SH-SY5Y (cell line): ENCODE data around the gene MAP3K14.

Experiments used
- GATA2 ChIP-seq: IDR thresholded peaks from 2 replicates; pipeline ENCODE4 v1.6.1; 2011; ENCODE audit warnings: mild to moderate bottlenecking, low read depth, low read length
- GATA3 ChIP-seq: IDR thresholded peaks from 2 replicates; pipeline ENCODE4 v1.6.1; 2011; ENCODE audit warnings: low read depth, mild to moderate bottlenecking, low read length, moderate library complexity

The MAP3K14 gene

GRCh38 chr17:45273551-45273957, 43.3 kb downstream of the MAP3K14 start:
- no peak for TF ChIP-seq GATA2
- no peak for TF ChIP-seq GATA3

GRCh38 chr17:45271603-45272002, 45.2 kb downstream of the MAP3K14 start:
- TF ChIP-seq GATA2 (no peak), GATA3 (no peak)

DNA sequence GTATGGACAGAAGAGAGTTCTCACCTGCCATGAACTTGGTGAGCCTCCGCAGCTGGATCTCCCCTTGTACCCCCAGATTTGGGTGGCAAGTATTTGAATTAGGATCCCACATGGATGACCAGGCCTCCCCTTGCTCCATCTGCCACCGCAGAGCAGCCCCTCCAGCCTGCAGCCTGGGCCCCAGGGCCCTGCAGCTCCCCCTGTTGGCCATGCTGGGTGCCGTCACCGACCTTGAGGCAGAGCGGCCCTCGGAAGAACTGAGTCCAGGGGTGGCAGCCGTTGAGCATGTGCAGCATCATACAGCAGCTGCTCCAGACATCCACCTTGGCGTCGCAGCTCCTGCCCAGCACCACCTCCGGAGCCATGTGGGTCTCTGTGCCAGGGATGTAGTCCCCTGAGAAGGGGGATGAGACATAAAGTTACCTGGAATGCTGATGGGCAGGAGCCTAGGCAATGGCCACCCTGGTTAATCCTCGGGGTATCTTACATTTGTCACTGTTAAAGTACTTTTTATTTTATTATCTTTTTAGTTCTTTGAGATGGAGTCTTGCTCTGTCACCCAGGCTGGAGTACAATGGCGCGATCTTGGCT, 45.9 kb downstream of the MAP3K14 start:
- TF ChIP-seq GATA2 (no peak), GATA3 (no peak)

DNA sequence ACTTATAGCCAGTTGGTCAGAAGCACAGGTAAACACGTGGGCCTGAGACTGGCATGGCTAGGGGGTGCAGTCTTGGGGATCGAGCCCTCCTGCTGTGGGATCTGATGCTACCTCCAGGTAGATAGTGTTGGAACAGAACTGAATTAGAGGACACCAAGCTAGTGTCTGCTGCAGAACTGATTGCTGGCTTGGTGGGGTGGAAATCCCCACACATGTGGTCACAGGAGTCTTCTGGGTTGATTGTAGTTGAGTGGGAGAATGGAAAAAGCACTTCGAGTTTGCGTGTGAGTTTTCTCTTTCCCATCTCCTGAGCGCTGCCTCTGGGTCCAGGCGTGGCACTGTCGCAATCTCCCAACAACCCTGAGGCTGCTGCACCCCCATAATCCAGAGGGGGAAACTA, 46.9 kb downstream of the MAP3K14 start:
- TF ChIP-seq GATA2 = no peak

GRCh38 chr17:45267436-45268055, 49.3 kb downstream of the MAP3K14 start:
- TF ChIP-seq GATA3 = no peak
- no peak for TF ChIP-seq GATA2

DNA sequence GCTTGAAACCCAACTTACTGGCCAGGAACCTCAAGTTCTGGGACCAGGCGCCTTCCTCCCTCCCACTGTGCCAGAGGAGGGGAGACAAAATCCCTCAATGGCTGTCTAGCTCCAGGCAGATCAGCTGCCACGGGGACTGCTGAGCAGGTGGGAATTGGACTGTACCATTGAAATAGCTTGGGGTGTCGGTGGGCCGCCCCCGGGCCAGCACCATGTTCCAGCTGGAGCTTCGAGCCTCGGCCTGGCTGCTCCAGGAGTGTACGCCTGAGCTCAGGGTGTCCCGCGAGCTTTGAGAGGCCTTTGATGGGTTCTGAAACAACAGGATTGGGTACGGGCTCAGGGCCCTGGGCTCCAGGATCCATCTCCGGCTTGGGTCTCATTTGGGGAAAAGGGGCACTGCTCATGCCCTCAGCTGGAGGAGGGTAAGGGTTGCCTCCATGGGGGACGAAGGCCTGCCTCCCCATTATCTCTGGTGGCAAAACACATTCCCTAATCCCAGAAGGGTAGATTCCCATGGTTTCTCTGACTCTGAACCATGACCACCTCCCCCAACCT, 50.4 kb downstream of the MAP3K14 start:
- no peak for TF ChIP-seq GATA3
- TF ChIP-seq GATA2 = no peak

DNA sequence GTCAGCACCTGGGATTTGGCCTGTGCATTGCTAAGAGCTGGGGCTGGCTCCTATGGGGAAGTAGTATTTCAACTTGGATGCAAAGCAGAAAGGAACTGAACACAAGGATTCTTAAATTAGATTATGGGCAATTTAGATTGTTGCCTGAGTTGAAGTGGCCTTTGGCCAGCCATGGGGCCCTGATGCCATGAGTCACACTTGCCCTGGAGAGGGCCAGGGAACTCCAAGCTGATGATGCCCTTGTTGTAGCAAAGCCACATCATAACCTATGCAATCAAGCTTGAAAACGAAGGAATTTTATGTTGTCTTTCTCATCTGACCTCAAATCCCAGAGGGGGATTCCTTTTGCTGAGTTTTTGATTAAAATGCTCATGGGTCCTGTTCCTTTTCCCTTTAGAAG, 51.0 kb downstream of the MAP3K14 start:
- TF ChIP-seq GATA3 = no peak

DNA sequence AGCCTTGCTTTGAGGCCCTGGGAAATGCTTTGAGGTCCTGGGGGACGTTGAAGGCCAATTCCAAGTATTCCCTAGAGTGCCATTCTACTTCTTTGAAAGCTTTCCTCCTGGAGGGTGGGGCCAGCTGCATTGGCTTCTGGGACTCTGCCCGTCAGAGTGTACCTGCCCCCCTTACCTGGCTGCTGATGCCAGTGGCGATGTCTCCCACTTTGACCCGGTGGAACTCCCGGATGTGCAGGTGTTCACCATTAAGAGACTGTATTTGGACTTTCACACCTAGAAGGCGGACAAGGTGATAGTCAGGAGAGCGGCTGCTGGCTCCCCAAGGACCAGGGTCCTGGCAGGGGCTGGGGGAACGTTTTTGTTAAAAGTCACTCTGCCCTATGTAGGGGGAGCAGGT, 51.8 kb downstream of the MAP3K14 start:
- TF ChIP-seq GATA2 = no peak
- no peak for TF ChIP-seq GATA3

DNA sequence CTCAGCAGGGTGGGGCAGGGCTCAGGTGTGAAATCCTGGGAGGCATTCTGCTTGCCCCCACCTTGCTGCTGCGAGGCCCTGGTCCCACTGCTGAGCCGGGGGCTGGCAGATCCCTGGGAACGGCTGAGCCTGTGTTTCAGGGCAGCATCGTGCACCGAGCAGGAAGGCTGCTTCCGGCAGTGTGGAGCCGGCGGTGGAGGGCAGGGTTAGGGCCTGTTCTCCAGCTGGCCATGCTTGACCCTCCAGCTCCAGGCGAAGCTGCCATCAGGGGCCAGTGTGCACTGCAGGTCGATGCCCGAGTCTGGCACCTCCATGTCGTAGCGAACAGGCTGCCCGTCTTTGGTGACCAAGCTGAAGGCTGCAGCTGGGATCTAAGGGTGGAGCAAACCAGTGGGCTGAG, 52.4 kb downstream of the MAP3K14 start:
- TF ChIP-seq GATA3 = no peak
- TF ChIP-seq GATA2 = no peak

DNA sequence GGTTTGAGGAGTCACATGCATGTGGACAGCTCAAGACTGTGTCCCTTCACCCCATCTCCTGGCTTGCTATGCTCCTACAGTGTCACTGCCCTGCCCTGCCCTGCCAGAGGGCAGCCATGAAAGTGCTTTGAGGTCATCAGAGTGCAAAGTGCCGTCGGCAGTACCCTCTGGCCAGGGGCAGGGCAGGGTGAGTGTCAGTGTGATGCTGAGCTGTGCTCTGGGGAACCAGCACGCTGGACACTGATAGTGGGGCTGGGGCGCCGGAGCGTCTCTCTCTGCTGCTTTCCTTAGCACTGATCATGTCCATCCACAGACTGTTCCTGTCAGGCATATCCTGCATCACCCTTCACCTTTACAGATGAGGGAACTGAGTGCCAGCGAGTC, 53.4 kb downstream of the MAP3K14 start:
- TF ChIP-seq GATA2 (no peak), GATA3 (no peak)

DNA sequence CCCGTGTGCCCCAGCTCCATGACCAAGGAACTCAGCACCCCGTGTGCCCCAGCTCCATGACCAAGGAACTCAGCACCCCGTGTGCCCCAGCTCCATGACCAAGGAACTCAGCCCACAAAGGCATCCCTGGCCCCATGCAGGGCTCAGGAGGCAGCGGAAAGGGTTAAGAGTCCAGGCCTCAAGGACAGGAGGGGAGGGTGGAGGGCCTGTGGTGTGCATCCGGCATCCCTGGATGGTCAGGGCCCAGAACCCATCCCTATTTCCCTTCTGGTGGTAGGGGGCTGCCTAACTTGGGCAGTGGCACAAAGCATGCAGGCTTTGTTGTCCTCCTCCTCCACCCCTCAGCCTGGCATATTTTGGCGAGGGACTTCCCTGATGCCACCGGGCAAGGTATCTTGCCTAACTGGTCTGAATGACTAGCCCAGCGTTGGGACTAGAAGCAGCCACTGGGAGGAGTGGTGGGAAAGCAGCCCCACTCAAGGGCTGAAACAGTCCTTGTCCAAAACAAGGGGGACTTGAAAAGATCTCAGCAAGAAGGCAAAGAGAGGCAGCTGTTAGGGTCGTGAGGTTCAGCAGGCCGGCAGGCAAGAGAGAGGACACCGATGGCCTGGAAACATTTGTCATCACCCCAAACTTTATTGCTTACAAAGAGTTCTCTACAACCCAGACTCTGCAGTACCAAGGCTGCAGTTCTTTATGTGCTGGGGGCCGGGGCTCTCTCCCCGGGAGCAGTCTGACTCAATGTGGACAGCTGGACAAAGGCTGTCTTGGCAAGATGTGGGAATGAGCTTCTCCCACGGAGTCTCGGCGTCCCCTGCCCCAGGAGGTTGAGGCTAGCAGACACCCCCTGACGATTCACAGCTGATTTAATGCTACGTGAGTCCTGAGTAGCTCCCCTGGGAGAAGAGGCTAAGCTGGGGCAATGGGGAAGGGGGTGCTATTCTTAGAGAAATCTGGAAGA, 54.0 kb downstream of the MAP3K14 start:
- TF ChIP-seq GATA3 (no peak), GATA2 (no peak)

DNA sequence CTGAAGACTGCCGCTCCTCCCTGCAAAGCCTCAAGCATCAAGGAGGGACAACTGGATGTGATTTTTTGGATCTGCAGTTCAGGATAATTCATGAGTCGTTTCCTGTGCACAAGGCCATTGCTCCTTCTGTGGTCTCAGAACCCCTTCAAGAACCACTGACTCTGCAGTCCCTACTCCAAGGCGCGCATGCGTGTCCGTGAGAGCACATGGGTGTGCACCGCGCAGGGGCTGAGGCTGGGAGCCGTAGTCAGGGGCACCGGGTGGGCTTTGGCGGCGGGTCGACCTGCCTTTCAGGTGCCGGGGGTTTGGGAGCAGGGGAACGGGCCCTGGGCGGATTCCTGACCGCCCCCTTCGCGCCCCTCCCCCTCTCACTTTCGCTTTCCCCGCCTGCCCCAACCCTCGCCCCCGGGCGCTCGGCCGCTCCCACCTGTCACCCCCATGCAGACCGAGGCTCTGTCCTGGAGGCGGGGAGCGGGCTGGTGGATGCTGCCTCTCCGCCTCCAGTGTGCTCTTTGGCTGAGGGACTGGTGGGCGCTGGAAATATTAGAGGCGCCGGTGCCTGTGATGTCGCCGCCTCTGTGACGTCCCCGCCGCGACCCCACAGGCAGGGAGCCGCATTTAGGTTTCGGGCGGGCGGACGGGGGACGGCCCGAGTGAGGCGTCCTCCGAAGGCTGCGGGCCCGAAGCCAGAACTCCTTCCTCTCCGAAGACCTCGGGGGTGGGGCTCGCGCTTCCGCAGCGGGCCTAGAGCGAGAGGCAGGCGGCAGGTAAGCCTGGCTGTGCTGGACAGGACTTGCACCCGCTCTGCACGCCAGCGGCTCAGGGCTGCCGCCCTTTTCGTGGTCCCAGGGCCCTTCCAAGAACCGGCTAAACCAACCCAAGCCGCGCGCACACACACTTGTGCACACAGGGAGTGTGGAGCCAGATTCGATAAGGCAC, 55.0 kb downstream of the MAP3K14 start, which contains the start of gene SPATA32:
Gene SPATA32, minus strand, starts transcription at position 518 of the 939 bp plus-strand sequence. Its CDS starts 78 bp downstream, at position 440.
- no peak for TF ChIP-seq GATA3

GRCh38 chr17:45260204-45260783, 56.5 kb downstream of the MAP3K14 start:
- TF ChIP-seq GATA3 = no peak
- no peak for TF ChIP-seq GATA2

DNA sequence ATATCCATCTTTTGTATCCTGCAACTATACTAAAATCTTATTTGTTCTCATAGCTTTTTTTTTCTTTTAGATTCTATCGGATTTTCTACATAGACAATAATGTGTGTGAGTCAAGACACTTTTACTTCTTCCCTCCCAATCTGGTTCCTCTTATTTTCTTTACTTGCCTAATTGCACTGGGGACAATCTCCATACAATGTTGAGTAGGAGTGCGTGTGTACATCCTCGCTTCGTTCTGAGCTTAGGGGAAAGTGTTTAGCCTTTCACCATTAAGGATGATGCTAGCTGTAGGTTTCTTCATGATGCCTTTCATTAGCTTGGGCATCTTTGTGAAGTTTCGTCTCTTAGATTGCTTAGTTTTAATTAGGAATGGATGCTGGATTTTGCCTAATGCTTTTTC, 57.8 kb downstream of the MAP3K14 start:
- TF ChIP-seq GATA2 (no peak), GATA3 (no peak)
